HG02884 (cell line): ENCODE results near the gene AKT3.

Experiments used
- ATAC-seq: cut with Tn5 transposase; IDR thresholded peaks from one replicate; pipeline ENCODE4 v1.9.1; 2021; ENCODE audit warnings: mild to moderate bottlenecking, moderate library complexity; ENCODE audit not compliant: unreplicated experiment

AKT3 gene

DNA sequence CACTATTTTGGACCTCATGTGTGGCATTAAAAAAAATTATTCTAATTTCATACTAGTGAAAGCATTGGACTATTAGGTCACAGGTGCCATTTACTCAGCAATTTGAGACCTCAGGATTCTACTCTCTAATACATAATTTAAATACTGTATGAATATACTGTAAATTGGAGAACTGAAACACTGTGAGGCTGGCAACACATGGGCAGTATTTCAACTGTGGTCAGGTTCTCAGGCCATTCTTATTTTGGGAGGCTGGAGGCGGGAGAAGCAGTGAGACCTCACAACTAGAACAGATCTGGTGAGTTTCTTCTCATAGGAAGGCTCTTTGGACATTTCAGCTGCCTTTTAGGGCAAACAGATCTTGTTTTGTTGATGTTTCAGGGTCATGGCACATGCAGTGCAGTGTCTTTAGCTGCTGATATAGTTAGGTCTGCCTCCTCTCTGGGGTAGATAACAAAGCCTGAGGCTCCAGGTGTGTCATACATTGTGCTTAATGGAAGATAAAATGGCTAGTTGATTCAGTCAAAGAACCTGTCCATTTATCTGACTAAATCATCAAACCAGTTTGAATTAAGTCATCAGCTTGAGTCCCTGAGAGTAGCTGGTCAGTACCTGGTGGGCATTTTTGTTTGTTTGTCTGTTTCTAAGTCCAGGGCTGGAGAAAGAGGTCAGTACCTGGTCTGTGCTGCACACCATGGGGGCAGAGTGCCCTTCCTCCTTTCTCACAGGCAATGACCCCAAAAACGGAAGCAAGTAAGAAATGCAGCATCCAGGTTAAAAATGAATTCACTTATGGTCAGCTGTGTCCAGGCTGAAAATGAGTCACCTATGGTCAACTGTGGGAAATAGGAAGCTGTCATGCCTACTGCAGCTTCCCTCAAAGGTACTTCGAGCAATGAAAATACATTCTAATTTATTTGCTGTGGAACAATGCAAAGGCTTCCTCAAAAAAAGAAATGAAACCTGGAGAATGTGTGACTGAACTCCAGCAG, 378.0 kb downstream of the AKT3 start:
- ATAC-seq, result peak; percentile 77

DNA sequence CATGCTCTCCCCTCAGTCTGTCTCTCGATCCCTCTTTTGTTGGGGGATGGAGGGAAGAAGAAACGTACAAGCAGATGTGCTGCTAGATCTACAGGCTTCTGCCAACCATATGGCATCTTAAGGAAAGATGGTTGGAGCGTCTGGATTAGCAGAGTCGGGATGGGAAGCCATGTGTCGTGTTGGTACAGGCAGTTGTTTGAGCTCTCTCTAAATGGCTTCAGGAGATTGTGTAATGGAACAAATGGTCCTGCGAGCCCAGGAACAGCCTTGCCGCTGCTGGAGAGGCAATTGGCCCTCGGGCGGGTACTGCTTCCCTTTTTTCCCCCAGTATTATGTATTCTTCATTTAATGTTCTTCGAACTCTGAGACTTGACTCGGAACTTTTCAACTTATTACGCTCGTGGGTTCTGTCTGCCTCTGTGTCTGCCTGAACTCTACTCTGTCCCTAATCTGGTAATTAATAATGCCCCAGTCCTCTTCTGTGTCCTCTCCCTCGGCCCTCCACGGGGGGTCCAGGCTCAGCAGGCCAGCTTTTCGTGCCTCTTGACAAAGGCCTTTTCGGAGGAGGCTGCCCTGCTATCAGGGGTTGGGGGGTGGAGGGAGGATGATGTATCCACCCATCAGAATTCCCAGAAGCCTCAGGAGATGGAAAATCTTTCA, 378.9 kb downstream of the AKT3 start:
- ATAC-seq, result no peak

DNA sequence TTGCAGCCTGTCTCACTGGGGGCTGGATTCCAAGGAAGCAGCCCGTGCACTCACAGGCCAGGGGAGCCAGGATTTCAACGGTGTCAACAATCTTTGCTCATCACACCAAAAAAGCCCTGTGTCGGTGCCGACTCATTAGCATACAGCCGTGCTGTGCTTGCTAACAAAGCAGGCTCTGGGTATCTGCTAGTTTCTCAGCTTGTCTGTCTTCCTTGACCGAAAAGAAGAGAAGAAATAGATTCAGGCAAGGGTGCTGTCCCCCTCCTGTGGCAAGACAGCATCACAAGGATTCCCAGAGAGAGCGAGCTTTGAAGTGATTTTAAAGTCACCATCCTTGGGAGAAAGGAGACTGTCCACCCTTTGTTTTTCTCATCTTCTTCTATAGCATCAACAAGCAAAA, 379.5 kb downstream of the AKT3 start:
- ATAC-seq, result no peak

DNA sequence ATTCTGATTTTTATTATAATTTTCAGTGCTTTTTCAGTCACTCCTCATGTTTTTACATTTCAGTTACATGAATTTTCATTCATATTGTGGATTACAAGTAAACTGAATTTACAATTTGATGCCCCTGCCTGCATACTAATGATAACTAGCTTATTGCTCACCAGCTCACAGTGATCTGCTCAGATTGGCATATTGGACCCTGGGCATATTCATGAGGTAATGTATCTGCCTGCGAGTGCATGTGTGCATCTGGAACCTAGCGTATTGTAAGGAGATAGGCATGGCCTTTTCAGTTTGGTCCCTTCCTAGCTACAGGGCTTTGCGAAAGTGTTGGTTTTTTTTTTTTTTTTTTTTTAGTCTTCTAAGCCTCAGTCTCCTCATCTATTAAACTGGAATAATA, 380.5 kb downstream of the AKT3 start:
- no peak for ATAC-seq

DNA sequence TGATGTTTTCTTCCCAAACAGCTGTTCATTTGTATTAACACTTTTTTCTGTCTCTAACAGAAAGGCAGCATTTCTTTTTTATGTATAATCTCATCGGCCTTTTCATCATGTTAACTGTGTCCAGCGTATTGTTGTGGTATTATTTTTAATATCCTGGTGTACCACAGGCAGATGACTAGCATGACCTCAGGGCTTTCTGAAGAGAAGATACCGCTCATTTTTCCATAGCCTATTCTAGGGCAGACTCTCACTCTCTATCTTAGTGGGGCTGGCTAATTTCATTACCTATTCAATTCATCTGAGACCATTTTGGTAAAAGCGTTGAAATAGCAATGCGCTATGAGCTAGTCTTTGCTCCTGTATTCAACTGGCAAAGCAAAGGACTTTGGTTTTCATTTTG, 384.3 kb downstream of the AKT3 start:
- peak; percentile 48 for ATAC-seq

DNA sequence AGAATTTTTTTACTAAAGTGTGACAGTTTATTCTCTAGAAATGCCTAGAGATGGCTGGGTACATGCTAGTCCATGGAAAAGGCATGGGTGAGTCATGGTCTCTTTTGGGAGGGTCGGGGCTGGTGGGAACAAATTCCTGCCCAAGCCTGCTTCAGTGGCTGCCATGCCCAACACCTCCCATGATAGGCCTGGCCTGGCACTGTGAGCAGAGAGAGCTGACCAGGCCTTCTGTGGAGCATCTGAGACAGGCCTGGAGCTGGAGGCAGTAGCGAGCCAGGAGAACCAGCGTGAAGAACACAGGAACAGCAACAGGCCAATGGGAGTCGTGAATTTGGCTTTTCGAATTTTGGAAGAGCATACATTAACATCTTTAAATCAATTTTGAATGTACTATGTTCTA, 385.0 kb downstream of the AKT3 start:
- ATAC-seq, result no peak

DNA sequence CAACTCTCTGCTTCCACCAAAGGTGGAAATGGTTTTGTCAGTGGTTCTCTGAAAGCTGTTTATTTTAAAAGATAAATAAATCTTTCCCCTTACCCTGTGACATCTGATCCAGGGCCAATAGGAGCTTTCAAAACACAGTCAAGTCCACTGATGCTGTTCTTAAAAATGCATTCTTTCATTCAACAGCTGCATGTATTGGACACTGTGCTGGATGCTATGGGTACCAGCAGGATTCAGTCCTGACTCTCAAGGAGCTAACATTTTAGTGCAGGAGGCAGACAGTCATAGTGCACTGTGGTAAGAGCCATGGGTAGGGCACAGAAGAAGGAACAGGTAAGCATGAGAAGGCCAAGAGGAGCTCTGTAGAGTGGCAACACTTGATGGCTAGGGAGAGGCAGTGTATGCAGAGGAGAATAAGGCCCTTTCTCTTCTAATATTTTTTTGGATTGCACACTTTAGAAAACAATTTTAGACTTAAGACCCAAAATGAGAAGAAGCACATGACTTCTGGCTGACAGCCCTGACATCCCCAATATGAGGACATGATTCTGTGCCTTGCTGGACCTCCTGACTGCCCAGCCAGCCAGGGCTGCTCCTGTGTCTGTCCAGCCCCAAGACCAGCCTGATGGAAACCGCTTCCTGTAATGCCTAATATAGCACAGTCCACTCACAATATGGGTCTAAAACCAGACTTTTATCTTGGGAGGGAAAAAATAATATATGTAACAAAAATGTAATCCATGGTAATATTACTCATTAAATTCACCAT, 386.9 kb downstream of the AKT3 start:
- no peak for ATAC-seq

DNA sequence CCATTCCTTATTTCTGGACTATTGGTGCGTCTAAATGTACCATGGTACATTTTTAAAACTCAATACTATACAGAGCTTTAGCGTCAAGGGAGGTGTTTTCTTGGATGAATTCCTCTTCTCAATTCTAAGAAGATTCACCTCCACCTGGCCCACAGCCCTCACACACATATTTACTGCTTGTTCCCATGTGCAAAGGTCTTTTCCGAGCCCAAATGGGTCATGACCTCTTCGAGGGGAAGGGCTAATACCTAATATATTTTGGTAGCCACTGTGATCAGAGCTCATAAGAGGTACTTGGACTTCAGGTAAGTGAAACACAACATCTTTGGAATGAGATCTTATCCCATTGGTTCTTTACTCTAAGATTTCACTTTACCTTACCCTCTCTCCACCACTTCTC, 388.3 kb downstream of the AKT3 start:
- no peak for ATAC-seq

DNA sequence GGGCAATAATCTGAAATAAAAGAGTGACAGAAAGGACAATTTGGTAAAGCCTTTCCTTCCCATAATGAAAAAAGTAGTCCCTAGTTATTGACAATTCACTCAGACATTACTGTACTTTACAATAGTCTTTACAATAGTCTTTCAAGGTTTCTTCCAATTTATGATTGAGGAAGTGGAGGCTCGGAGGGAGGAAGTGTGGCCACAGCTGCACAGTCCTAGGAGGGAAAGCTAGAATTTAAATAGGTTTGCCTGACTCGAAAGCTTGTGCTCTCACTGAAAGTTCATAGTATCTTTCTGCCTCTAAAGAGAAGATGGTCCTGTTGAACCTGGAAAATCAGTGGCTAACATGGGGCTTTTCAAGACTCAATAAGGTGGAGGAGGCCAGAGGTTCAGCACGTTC, 391.0 kb downstream of the AKT3 start:
- ATAC-seq, result no peak

DNA sequence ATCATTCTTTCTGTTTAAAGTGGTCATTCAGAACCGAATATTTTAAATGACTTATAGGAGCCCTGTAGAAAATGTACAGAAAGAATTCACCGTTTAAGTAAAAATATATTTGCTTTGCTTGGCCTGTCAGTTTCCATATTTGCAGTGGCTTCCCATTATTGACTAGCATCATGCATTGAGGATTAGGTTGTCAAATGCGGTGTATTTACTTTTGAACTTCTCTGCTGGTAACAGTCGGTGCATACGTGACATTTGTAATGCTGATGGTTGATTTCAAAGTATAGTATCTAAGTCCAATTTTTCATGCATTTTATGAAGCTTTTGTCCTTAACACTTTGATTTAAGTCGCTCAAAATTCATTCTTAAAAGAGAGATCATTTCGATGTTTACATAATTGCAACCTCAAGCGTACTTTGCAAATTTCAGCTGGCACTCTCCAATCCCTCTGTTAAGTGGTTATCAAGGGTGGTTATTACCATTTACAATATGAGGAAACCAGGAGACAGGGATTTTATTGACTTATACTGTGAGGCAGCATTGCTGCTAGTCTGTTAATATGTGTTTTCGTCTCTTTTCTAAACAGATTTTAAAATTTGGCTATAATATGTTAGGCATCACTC, 392.6 kb downstream of the AKT3 start:
- ATAC-seq, result no peak

DNA sequence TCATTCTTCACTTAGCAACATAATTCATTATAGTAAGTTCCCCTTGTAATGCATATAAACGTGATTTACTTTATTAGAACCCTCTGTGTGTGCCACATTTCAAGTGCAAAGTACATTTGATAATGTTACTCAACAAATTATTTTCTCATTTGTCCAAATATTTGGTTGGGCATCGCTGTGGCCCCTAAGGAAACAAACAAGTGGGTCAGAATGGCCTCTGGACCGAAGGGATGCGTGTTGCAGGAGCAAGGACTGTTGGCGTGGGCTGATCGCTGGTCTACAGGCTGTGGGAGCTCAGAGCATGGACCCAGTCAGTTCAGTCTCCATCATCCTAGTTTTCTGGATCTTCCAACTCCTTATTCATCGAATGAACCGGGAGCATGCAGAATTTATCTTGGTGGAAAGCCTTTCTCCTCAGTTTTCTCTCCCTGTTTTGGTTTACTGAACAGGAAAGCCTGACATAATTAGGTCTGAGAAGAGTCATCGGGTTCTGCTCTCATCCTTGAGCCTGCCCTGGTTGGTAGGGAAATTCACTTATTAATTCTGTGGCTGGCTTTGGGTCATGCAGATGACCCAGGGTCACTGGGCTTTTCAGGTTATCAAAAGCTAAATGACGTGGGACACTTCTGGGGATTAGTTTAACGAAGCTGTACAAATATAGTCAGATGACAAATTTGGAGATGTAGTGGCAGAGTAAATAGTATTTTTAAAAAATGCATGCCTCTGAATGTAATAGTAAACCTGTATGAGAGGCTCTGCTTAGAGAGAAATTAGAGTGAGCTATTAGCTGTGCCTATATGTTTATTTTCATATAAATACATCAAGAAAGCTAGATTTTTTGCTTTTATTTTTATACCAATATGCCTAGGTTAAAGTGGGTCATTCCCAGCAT, 394.0 kb downstream of the AKT3 start:
- ATAC-seq, result no peak

DNA sequence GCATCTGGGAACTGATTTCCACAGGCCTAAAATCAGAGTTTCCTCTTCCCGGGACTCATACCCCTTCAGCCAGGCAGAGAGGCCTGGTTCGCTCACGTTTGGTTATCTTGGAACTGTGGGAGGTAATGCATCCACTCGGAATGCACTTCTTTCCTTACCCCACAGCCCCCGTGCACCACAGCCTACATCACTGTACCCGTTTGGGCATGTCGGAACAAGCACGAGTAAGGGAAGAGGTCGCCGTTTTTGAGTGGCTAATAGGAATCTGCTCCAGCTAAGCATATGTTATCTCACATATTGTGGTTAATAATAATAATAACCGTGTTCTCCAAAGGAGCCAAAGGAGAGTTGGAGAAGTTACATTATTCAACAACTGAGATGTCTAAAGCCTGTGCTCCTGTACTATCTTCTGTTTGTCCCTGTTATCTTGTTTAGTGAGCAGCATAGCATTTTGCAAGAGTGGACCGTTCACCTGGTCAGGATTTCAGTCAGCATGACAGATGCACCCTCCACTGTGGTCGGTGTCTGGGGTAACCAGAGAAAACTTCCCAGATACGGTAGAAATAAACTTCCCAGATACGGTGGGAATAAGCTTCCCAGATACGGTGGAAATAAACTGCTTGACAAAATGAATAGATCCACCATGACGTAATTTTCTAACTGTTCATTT, 395.6 kb downstream of the AKT3 start:
- no peak for ATAC-seq

DNA sequence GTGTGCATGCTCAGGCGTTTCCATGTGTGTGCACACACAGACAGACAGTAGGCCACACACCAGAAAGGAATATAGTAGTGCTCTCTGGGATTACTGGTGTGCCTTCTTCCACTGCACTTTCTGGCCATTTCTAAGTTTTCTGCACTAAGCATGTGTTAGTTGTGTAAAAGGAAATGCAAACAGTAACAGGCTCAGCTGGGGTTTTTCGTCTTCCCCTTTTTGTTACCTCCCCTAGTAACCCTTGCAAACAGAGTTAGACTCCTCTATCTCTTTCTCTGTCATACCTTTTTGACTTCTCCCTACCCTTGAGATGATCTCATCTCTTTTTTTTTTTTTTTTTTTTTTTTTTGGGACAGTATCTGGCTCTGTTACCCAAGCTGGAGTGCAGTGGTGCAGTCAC, 398.0 kb downstream of the AKT3 start:
- no peak for ATAC-seq

DNA sequence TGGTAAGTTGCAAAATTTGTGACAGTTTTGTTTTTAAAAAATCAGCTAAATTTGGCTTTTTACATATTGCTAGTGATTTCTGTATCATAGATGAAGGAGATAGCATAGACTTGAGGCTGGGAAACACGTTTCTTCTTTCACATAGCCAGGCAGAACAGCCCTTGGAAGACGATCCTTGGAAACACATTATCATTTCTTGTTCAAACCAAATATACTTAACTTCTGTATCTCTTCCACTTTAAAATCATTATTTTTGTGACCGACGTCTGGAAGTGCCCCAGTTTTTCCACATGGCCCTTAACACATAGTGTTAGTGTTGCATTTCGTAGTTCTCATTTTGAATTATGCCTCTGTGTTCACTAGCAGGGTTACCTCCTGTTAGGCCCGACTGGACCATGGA, 400.7 kb downstream of the AKT3 start:
- no peak for ATAC-seq

DNA sequence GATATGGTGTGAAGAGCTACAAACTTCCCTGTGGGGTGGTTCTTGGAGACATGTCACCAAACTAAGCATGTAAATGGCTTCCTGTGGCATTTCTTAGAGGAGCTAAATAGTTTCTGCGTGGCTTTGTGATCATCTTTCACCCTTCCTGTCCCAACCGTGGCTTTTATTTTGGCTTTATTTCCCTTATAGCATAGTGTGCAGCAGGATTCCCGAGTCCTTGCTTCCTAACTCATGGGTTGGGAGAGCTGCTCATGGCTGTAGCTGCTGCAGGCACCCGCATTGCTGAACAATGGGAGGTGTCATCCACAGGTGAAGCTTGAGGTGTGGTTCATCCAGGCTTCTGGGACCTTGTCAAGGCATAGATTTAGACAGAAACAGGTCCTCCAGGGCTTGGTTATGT, 402.2 kb downstream of the AKT3 start:
- no peak for ATAC-seq

DNA sequence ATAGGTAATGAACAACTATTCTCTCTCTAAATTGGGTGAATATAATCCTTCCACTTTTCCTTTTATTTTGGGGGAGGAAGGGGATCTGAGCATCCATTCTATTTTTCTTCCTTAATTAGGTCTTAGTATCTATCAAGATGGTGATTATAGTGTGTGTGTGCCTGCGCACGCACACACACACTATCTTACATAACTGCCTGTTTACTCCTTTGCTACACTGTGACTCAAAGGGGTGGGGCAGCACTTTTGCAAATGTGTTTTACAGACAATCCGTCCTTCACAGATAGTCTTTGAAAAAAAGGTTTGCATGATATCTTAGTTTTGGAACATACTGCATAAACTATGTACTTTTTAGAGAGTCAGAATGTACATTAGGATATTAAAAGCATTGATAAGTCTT, 402.7 kb downstream of the AKT3 start:
- no peak for ATAC-seq

DNA sequence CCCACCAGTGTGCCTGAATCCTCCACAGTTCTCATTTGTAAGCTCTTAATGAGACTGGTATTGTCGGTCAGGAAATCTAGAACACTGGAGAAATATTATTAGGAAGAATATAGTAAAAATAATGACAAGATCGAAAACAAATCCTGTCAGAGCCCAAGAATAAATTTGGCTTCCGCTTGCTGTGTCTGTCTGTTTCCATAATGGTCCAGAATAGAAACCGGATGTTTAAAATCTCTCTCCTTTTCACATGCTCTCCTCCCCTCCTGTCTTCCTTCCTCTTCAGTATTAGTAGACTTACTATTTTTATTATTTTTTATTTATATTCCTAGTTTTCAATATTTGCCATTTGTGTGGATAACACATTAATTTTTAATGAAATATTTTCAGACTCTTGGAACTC, 406.5 kb downstream of the AKT3 start:
- ATAC-seq, result no peak

DNA sequence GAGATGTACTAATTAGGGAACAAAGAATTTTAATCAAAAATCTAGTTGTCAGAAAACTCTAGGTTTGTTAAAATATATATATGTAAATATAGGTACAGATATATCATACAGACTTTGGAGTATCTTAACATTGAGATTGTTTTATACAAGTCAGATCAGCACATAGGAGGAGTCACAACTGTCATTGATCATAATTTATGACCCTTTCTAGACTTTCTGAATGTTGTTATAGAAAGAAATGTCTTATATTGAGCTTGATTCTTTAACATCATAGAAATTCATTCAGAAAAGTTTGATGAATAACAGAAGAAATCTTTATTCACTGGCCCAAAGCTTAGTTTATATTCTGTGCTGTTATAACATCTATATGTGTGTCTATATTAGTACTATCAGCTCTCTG, 408.4 kb downstream of the AKT3 start:
- ATAC-seq, result no peak

DNA sequence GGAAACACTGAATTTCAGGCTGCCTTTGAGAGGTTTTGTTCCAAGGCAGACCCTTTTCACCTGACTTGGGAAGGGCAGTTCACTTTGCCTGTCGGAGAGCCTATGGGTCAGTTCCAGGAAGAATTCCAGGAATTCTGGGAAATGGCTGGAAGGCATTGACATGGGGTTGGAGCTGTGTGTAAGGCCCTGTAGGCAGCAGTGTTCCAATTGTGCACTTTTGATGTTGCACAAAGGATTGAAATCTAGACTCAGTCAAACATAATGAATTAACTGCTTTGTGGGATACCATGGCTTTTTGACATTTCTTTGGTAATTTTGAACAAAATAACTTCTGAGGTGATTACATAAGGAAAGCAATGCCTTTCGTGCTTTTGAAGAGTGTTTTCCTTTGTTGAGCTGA, 409.6 kb downstream of the AKT3 start:
- ATAC-seq, result no peak

DNA sequence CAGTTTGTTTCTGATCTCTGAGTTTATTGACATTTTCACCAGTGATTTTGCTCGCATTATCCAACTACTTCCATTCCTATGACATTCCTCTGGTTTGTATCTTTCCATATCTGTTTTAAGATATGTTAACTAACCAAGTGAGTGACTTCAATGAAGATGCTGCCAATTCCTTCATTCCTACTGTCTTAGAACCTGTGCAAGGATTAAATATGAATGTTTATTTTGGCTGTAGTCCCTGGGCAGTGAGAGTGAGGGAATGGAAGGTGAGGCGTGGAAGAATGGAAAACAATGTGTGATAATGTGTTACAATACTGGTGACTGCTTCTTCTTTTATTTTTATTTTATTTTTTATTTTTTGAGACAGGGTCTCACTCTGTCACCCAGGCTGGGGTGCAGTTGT, 411.2 kb downstream of the AKT3 start:
- ATAC-seq, result no peak
